ENCODE measurements around the gene MYT1. TPM values are rescaled to one million over a fixed set of nuclear protein-coding genes. Genes with fewer than 3 reads are reported as not detected.
"Not testable (repeated sequence)": the region's sequence is repeated elsewhere in the genome, so short reads cannot be mapped to it uniquely, and the experiment has no call there.

The MYT1 gene
- polyA plus RNA-seq, 3 donors: not detected

- Histone ChIP-seq H3K27me3 (ENCODE audit: control insufficient read depth in 2 of 2, insufficient read depth in 2 of 2, low read length in 2 of 2) (no peaks in the 10 kb centered on the region), H3K4me2 (replicated peaks; ENCODE audit: extremely low read depth, low read length, poor library complexity, severe bottlenecking) (no peak overlapping the region), H2AFZ (ENCODE audit: insufficient read depth, low read depth, low read length, poor library complexity, severe bottlenecking) (no peak overlapping the region), H3K4me3 (replicated peaks in 1 of 3; ENCODE audit: low read depth in 2 of 3, low read length in 3 of 3) (no peak overlapping the region), H3K79me2 (ENCODE audit: insufficient read depth, low read length) (no peaks in the 10 kb centered on the region), H3K4me1 (ENCODE audit: control insufficient read depth in 1 of 2, insufficient read depth in 2 of 2, low read length in 2 of 2) (peaks cover 8% of the 10 kb centered on the region in 2 donors), H3K27ac (ENCODE audit: low read depth in 1 of 2, low read length in 2 of 2) (no peak overlapping the region), H3K36me3 (replicated peaks in 1 of 2; ENCODE audit: control insufficient read depth in 1 of 2, insufficient read depth in 2 of 2, low read length in 2 of 2) (no peaks in the 10 kb centered on the region), H3K9me3 (replicated peaks in 1 of 2; ENCODE audit: control insufficient read depth in 1 of 2, insufficient read depth in 1 of 2, low read length in 2 of 2) (no peaks in the 10 kb centered on the region), H4K20me1 (ENCODE audit: insufficient read depth, low read length) (no peaks in the 10 kb centered on the region), H3K9ac (ENCODE audit: insufficient read depth, low read length, poor library complexity, severe bottlenecking) (no peak overlapping the region)
- no peak for DNase-seq
- no peak for TF ChIP-seq CTCF (IDR thresholded peaks at IDR 0.05)
- 97% methylated on average over 10 of the region's 12 CpGs for WGBS (ENCODE audit: insufficient coverage)
- intact Hi-C loops (cut with micrococcal nuclease): loop anchor here (2.0 to 5.0 kb wide), 2 partner anchors 39 to 83 kb away; partner anchors contain the start of genes LKAAEAR1 (in 1 of the 2) and OPRL1 (in 1 of the 2)
- Mint-ChIP-seq H3K27me3 (ENCODE audit: low read depth in 3 of 3) (peaks cover 16 to 30% (median 23%) of the 10 kb centered on the region in 3 donors), H3K27ac (no peak overlapping the region), H3K9me3 (no peaks in the 10 kb centered on the region), H3K4me1 (peaks cover 8% of the 10 kb centered on the region), H3K36me3 (no peaks in the 10 kb centered on the region), H3K4me3 (no peak overlapping the region)
Observed at GRCh38 chr20:64121586-64121985, 42.7 kb upstream of the MYT1 start.

GRCh38 chr20:64122927-64123326 lies 41.3 kb upstream of the MYT1 start:
- H3K4me1 ChIP-seq (ENCODE audit: control insufficient read depth in 1 of 2, insufficient read depth in 2 of 2, low read length in 2 of 2); H3K27ac Mint-ChIP-seq; H3K27me3 ChIP-seq (ENCODE audit: control insufficient read depth in 2 of 2, insufficient read depth in 2 of 2, low read length in 2 of 2); H3K4me1 Mint-ChIP-seq; H3K4me2 ChIP-seq (replicated peaks; ENCODE audit: extremely low read depth, low read length, poor library complexity, severe bottlenecking); H3K9me3 Mint-ChIP-seq; DNase-seq; H2AFZ ChIP-seq (ENCODE audit: insufficient read depth, low read depth, low read length, poor library complexity, severe bottlenecking); H3K9me3 ChIP-seq (replicated peaks in 1 of 2; ENCODE audit: control insufficient read depth in 1 of 2, insufficient read depth in 1 of 2, low read length in 2 of 2); H3K36me3 Mint-ChIP-seq; H3K79me2 ChIP-seq (ENCODE audit: insufficient read depth, low read length); H3K27ac ChIP-seq (ENCODE audit: low read depth in 1 of 2, low read length in 2 of 2); H3K36me3 ChIP-seq (replicated peaks in 1 of 2; ENCODE audit: control insufficient read depth in 1 of 2, insufficient read depth in 2 of 2, low read length in 2 of 2); H4K20me1 ChIP-seq (ENCODE audit: insufficient read depth, low read length); H3K9ac ChIP-seq (ENCODE audit: insufficient read depth, low read length, poor library complexity, severe bottlenecking); H3K4me3 ChIP-seq (replicated peaks in 1 of 3; ENCODE audit: low read depth in 2 of 3, low read length in 3 of 3): not testable (repeated sequence)
- H3K4me3 Mint-ChIP-seq: peak overlapping the region in 1 of 2 donors; percentile 26
- H3K27me3 Mint-ChIP-seq (ENCODE audit: low read depth in 3 of 3): peaks cover 14 to 30% (median 23%) of the 10 kb centered on the region in 3 donors
- intact Hi-C loops (cut with micrococcal nuclease): loop anchor here in 1 of 2 donors (5.0 kb wide), 1 partner anchor 41 kb away; the partner anchor contains the start of genes LKAAEAR1 and OPRL1
- WGBS (ENCODE audit: insufficient coverage): 95% methylated on average over 10 of the region's 11 CpGs

- not testable (repeated sequence) for H3K27ac ChIP-seq (ENCODE audit: low read depth in 1 of 2, low read length in 2 of 2); H3K4me2 ChIP-seq (replicated peaks; ENCODE audit: extremely low read depth, low read length, poor library complexity, severe bottlenecking); H3K4me3 Mint-ChIP-seq; H3K4me3 ChIP-seq (replicated peaks in 1 of 3; ENCODE audit: low read depth in 2 of 3, low read length in 3 of 3); H3K4me1 ChIP-seq (ENCODE audit: control insufficient read depth in 1 of 2, insufficient read depth in 2 of 2, low read length in 2 of 2); H3K36me3 ChIP-seq (replicated peaks in 1 of 2; ENCODE audit: control insufficient read depth in 1 of 2, insufficient read depth in 2 of 2, low read length in 2 of 2); H2AFZ ChIP-seq (ENCODE audit: insufficient read depth, low read depth, low read length, poor library complexity, severe bottlenecking); DNase-seq; H3K36me3 Mint-ChIP-seq; H4K20me1 ChIP-seq (ENCODE audit: insufficient read depth, low read length); H3K79me2 ChIP-seq (ENCODE audit: insufficient read depth, low read length); H3K27me3 ChIP-seq (ENCODE audit: control insufficient read depth in 2 of 2, insufficient read depth in 2 of 2, low read length in 2 of 2); H3K4me1 Mint-ChIP-seq; H3K9me3 ChIP-seq (replicated peaks in 1 of 2; ENCODE audit: control insufficient read depth in 1 of 2, insufficient read depth in 1 of 2, low read length in 2 of 2); H3K9me3 Mint-ChIP-seq; H3K9ac ChIP-seq (ENCODE audit: insufficient read depth, low read length, poor library complexity, severe bottlenecking); H3K27ac Mint-ChIP-seq
- H3K27me3 Mint-ChIP-seq (ENCODE audit: low read depth in 3 of 3): peaks cover 14 to 34% (median 23%) of the 10 kb centered on the region in 3 donors
- 94% methylated on average over 11 of the region's 11 CpGs for WGBS (ENCODE audit: insufficient coverage)
- intact Hi-C loops (cut with micrococcal nuclease): loop anchor here in 1 of 2 donors (5.0 kb wide), 1 partner anchor 41 kb away; the partner anchor contains the start of genes LKAAEAR1 and OPRL1
Observed at GRCh38 chr20:64123517-64123916, 40.7 kb upstream of the MYT1 start.

Measured in CD14-positive monocyte (primary cell).